DMS 273 treated with DMSO at 0.1 percent for 48 hours (cell line): ENCODE data around the gene SUMO3.

ENCODE experiments used
- DNase-seq: peaks from one replicate; lab custom pipeline; 2025; lab: John Stamatoyannopoulos, UW

The SUMO3 gene

DNA sequence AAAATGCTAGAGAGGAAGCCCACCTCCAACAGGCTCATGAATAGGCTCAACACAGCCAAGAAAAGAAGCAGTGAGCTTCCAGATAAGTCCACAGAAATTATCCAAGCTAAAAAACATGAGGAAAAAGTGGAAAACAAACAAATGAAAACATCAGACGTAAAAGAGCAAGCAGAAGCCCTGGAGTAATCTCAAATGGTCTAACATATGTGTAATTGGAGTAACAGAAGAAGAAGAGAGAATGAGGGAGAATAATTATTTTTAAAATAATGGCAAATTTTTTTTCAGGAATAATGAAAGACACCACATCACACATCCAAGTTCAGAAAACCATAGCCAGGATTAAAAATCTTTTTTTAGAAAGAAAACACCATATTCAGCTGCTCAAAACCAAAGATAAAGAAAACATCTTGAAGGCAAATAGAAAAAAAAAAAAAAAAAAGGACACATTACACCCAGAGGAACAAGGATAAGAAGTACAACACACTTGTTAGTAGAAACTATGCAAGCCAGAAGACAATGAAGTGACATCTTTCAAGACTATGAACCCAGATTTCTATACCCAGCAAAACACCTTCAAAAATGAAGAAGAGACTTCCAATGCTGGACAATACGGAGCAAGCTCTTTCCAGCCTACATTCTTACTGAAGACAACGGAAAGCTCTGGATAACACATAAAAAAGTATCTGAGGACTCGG lies 10.6 kb upstream of the SUMO3 start:
- no peak for DNase-seq

DNA sequence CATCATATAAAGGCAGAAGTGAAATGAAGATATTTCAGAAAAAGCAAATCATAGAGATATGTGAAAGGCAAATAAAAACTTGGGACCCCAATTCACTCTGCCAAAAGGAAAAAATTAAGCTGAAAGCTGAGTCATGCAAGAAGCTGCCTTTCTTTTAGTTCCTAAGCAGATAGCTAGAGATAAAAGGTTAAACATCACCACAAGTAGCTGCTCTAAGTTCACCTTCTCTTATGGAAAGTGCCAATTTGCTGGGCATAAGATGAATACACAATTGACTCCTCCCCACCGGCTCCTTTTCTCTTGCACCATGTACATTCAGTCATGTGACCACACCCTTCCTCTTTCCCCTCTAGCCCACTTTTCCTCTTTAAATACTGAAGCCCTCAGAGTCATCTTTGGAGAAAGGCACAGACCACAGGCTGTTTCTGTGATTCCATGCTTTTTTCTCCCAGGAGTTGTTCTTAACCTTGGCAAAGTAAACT lies 5.4 kb upstream of the SUMO3 start:
- no peak for DNase-seq

DNA sequence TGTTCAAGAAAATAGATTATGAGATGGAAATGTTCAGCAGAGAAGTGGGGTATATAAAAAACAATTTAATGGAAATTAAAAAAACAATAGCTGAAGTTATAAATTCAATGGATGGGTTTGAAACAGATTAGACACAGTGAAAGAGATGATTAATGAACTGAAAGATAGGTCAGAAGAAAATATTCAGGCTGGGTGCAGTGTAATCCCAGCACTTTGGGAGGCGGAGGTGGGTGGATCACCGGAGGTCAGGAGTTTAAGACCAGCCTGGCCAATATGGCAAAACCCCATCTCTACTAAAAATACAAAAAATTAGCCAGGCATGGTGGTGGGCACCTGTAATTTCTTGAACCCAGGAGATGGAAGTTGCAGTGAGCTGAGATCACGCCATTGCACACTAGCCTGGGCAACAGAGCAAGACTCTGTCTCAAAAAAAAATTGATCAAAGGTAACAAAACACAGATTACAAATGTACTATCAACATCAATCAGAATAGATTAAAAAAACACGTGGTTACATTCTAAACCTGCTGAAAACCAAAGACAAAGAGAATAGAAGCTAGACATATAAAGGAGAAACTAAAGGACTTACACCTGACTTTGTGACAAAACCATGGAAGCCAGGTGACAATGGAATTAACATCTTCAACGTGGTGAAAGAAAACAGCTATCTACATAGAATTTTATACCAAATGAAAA lies 4.8 kb upstream of the SUMO3 start:
- no peak for DNase-seq

DNA sequence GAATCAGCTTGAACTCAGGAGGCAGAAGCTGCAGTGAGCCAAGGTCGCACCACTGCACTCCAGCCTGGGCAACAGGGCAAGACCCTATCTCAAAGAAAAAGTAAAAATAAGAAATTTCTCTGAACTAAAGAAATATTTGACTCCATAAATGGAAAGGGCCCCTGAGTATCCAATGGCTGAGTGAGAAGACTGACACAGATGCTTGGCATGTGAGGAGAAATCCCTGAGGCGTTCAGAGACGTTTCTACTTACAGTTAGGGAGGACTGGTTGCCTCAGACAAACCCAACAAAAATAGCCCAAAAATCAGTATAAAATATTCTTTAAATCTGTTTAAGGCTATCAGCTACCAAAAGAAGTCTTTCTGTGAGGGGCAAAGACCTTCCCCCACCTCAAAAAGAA lies 3.0 kb upstream of the SUMO3 start:
- DNase-seq: no peak

DNA sequence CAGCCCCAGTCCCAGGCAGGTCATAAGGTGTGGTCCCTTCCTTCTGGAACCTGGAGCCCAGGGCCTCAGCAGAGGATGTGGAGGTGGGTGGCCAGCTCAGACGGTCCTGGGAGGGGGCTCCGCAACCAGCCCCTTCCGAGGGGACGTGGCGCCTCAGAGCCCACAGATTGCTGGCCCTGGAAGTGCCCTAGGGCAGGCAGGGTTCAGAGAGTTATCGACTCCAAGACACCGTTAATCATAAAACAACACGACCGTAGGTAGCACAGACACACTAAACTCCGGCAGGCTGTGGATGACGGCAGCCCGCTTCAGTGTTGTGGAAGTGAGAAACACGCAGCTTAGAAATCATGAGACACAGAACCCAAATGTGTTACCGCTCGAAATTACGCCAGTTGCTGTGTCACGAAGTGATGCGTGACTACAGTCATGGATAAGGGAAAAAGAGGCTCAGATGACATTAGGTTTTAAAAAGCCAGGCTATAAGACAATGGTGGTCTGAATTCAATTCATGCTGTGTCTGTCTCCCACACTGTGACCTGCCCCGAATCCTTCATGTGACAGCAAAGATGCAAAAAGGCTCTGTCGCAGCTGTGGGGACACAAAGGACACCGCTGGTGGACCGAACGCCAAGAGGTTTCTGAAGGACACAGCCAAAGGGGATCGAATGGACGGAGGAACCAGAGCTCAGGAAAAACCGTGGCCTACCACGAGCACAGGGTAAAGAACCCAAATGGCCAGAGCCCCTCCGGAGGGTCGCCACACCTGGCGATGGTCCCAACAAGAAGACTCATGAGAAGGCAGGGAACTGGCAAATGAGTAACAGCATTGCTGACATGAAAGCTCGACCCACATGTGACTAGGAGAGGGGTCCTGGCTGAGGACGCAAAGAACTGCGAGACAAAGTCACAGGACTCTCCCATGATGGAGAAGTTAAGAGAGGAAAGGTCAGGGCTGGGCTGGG lies 1.7 kb upstream of the SUMO3 start:
- DNase-seq: no peak

DNA sequence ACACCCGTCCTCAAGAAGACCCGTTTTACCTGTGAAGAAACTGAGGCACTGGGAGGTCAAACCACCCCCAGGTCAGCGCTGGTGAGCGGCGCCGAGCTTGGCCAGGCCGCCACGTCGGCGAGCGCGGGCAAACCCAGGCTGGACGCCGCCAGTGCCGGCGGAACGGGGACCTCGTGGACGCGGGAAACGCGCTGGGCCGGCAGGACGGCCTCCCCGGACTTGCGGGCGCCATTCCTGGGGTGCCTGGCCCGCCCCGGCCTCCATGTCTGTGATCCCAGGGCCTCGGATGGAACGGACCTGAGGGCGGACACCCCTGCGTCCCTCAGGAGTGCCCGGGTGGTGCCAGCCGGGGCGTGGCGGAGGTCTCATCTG lies 764 bp upstream of the SUMO3 start:
- DNase-seq: no peak

DNA sequence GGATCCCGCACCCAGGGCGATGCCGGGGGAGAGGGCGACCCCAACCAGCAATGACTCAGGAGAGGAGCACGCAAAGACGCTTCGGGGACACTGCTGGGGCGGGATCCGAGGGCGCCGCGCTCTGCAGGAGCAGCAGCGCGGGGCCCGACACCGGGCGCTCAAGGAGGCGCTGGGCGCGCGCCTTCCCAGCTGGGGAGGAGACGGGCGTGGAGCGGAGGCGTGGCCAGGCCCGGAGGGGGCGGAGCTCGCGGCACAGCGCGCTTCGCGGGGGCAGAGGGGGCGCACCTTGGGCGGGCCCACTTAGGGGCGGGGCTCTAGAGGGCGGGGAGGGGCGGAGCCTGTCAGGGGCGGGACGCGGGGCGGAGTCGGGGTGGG lies 369 bp downstream of the SUMO3 start:
- DNase-seq: no peak

DNA sequence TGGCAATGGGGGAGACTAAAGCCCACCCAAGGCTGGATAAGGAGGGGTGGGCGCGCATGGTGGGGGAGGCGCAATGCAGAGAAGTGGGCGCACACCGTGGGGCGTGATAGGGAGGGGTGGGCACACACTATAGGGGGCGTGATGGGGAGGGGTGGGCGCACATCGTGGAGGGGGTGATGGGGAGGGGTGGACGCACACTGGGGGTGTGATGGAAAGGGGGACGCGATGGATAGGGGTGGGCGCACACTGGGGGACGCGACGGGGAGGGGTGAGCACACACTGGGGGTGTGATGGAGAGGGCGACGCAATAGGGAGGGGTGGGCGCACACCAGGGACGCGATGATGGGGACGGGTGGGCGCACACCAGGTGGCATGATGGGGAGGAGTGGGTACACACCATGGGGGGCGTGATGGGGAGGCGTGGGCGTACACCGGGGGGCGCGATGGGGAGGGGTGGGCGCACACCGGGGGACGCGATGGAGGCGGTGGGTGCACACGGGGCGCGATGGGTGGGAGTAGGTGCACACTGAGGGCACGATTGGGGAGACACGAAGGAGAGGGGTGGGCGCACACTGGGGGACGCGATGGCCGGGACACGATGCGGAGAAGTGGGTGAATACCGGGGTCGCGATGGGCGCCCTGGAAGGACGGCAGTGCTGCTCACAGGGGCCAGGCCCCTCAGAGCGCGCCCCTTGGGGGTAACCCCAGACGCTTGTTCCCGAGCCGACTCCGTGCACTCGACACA lies 929 bp downstream of the SUMO3 start:
- no peak for DNase-seq

DNA sequence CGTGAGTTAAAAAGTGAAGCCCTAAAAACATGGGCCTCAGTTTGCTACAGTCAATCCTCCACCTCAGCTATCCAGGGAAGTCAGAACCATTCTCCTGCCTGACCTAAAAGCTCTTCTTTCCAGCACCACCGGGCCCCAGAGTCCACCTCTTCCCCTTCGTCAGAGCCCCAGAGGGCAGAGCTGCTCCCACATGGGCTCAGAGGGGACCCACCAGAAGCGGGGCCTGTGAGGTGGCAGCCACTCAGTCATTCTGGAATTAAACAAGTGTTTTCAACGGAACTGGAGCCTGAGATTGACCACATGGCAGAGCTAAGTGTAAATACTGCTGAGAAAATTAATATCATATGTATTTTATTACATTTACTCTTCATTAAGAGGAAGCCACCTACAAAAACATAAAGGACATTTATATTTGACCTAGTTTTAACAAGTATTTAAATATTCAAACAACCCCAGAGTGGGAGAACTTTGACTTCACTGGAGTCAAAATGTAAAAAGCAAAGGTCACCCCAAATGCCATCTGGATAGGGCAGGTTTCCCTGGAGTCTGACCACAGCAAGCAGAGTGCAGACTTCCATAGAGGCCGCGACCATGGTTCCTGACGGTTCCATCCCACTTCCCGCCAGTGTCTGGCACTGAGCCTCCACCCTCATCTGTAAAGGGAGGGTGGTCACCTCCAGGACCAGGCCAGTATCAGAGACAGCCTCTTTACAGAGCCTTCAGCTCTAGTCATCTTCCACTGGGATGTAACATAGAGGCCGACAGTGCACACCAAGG lies 1.8 kb downstream of the SUMO3 start:
- no peak for DNase-seq

DNA sequence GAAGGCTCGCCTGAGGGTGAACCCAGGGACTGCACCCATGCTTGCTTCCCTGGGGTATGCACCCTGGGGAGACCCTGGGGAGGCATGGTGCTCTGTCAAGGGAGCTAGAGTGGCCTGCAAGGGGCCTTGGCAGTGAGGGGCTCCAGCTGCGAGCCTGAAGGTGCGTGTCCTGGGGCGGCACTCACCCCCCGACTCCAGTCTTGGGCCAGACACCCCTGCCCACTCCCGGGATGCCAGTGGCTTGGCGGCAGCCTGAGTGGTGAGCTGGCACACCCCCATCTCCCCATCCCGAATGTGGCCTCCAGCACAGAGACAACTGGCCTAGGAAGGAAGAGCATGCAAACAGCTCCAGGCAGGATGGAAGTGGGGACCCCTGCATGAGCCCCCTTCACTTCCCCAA lies 2.6 kb downstream of the SUMO3 start:
- DNase-seq: no peak

DNA sequence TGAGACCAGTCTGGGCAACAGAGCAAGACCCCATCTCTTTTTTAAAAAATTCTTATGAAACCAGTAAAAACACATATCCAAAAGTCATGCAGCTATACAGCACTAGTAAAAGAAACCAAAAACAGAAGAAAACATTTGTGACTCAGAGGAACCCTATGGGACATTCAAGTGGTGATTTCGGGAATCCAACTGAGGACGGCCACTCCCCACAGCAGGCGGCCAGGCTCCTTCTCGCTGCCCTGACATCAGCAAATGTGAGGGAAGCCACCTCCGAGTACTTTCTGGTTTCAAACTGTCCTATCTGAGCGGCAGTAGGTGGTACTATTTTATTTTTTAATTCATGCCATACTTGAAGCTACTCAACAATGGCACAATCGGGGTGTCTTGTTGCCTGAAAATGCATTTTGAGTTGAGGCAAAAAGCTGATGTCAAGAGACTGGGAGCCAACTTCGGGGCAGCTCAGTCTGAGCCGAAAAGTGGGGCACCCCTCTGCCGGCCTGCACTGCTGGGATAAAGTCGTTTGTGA lies 3.3 kb downstream of the SUMO3 start:
- no peak for DNase-seq

DNA sequence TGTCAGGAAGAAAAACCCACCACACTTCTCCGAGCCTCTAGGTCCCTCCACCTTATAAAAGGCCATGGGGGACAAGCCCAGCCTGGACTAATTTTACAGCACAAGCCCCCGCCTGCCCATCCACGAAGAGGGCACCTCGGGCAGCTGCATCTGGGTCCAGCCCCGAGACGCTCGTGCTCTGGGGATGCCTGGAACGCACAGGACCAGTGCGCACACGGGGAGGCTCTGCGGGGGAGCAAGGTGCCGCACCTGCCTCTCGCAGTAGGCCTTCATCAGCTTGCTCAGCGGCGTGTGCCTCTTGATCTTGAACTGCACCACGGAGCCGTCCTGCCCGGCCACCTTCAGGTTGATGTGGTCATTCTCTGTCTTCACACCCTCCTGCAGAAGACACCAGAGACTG lies 4.1 kb downstream of the SUMO3 start:
- DNase-seq: no peak

DNA sequence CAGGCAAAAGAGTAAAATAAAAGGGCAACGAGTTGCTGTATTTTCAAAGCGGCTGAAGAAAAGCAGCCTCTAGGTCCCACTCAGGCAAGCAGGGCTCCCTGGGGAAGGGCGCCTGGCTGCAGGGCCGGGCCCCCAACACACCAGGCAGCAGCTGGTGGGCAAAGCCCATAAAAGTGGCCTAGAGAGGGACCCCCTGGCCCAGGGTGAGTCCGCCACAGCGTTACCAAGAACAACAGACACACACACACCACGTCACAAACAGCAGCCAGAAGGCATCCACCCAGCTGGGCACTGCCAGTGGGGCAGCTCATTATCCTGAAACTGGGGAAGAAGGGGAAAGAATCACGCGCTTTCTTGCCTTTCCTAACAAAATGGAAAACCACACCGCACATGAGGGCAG lies 4.7 kb downstream of the SUMO3 start:
- DNase-seq: no peak

DNA sequence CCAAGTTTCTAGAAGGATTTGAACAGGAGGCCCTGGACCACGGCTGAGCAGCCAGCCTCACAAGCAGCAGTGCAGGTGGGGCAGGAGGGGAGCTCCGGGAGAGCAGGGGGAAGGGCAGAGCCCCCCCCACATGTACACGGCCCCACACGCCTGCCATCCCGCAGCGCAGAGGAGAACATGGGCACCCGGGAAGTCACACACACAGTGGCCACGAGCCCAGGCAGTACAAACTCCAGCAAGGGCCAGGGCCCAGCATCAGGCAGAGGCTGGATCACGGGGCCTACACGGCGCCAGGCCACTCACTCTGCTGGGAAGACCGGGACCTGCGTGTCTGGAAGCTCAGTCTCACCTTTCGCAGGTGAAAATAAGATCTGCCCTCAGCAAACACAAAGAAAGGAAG lies 5.2 kb downstream of the SUMO3 start:
- no peak for DNase-seq

DNA sequence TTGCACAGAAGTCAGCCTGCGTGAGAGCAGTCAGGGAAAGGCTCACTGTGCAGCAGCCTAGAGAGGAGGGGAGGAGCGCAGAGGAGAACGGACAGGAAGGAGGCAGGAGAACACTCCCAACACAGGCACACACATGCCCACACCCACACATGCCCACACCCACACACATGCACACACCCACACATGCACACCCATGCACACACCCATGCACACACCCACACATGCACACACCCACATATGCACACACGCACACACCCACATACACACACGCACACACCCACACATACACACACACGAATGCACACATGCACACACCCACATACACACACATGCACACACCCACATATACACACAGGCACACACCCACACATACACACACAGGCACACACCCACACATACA lies 7.1 kb downstream of the SUMO3 start:
- no peak for DNase-seq

DNA sequence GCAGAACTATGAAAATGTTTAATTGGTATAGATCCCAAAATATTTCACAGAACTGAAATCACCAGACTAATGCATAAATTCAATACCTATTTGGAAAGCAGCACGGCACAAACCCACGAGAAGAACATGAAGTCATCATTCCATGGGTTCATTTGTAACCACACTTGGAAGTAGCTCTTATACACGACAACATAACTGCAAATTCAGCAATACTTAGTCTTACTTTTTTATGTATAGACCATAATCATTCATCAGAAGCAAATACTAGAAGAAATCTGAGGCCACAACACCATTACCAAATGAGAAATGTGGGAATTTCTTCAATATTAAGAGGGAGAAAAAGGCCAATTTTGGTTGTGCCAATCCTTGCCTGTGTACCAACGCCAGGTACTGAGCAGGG lies 12.0 kb downstream of the SUMO3 start:
- DNase-seq: no peak

DNA sequence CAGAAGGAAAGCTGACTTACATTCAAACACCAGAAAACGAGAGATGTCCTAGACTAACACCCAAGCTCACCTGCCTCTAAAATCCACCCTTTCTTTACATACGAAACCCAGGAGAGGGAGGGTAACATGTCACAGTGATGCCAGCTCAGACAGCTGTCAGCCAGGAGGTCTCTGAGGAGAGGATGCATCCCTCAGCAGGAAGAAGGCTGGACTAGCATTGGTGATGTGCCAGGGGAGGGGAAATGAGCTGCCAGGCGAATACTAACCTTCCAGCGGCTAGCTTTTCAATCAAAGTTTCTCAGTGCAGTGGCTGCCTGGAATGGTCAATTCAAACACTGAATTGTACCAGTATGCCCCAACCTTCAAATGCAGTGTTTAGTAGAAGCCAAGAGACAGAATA lies 12.6 kb downstream of the SUMO3 start:
- no peak for DNase-seq

DNA sequence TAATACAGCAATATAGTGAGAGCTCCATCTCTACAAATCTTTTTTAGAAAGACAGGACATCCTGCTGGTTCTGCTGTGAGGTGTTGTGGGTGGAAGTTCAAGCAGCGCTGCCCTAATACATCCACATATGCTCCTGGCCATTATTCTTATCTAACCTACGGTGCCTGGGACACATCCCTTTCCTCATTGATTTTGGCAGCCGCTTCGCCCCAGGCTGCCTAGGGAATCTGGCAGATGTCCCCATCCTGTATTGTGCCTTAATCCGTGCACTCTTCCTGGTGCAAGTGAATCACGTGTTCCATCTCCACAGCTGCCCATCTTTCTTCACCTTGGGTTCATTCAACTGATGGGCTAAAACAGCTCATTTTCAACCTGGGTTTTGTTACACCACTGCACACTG lies 13.1 kb downstream of the SUMO3 start:
- no peak for DNase-seq

DNA sequence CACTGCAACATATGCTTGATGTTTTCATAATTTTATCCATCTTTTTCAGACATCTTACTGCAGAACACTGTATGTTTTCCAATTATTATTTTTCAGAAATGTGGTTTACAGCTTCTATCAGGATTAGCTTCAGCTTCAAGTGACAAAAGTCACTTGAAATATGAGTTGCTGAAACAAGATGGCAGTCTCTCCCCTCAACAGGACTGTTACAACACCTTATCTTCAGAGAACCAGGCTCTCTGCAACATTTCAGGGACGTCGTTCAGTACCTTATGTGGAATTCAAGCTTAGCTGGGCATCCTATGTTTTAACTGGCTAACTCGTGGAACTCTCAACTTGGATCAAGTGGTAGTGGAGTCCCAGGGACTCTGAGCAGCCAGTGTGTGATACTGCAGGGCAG lies 14.2 kb downstream of the SUMO3 start:
- no peak for DNase-seq

DNA sequence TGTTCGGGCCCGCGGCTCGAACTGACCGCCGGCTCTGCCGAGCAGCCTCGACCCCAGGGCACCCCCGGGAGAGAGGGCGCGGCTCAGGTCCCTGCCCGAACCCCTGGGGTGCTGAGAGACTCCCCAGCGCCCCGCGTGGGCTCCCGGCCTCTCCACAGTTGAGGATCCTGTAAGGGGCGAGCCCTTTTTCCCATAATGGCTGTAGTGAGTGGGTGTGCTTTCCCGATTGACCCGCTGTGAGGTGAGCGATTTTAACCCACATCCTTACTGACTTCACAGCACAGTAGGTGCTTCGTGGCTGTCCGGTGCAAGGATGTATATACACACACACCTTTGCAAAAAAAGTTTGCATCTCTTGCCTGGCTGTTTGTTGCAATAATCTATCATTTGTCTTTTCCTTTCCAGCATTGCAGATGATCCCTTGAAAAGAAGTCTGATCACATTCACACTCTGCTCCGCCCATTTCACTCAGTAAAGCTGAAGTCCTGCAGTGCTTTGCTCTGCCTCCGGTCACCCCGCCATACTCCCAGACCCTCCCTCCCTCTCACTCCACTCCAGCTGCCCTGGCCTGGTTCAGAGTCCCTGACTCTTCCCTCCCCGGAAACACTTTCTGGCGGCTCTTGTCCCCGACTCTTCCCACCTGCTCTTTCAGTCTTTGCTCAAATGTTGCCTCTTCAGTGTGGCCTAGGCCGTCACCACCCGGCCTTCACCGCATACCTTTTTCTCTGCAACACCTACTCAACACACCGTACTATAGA lies 15.3 kb downstream of the SUMO3 start:
- DNase-seq: no peak
